ENCODE data around the gene CSTA.

Gene CSTA

GRCh38 chr3:122382888-122383666 is 58.0 kb downstream of the CSTA start, which contains the start of gene MIX23:
MIX23 (minus strand) TSS chr3:122383231; CDS start chr3:122383224, 7 bp downstream.
- DNase-seq, result peak; percentile 85

GRCh38 chr3:122383771-122384697 is 59.0 kb downstream of the CSTA start, which contains the start of gene FAM162A:
FAM162A (plus strand) TSS chr3:122384182; CDS start chr3:122384266, 84 bp downstream.
- peak; percentile 97 for DNase-seq

- DNase-seq, result no peak
These were observed 62.7 kb downstream of the CSTA start for GRCh38 chr3:122387709-122388108.

GRCh38 chr3:122389197-122389596 is 64.1 kb downstream of the CSTA start:
- no peak for DNase-seq

- DNase-seq, result no peak
These were observed 64.8 kb downstream of the CSTA start for GRCh38 chr3:122389892-122390291.

- DNase-seq, result no peak
These were observed 65.6 kb downstream of the CSTA start for GRCh38 chr3:122390665-122391064.
